GM19395 (cell line): Measurements from ENCODE around the gene OCIAD2.
"Not testable (repeated sequence)": the region's sequence is repeated elsewhere in the genome, so short reads cannot be mapped to it uniquely, and the experiment has no call there.

Experiments
- ATAC-seq: cut with Tn5 transposase; IDR thresholded peaks from one replicate; pipeline ENCODE4 v1.9.1; 2021; ENCODE audit warnings: mild to moderate bottlenecking, moderate library complexity; ENCODE audit not compliant: unreplicated experiment

OCIAD2 gene

GRCh38 chr4:48906206-48907173 lies at the start of gene OCIAD2:
OCIAD2 (minus strand) TSS chr4:48906774; CDS start chr4:48904549, 2,225 bp downstream.
- peak; percentile 96 for ATAC-seq

GRCh38 chr4:48954314-48954713 lies 47.7 kb upstream of the OCIAD2 start:
- no peak for ATAC-seq

DNA sequence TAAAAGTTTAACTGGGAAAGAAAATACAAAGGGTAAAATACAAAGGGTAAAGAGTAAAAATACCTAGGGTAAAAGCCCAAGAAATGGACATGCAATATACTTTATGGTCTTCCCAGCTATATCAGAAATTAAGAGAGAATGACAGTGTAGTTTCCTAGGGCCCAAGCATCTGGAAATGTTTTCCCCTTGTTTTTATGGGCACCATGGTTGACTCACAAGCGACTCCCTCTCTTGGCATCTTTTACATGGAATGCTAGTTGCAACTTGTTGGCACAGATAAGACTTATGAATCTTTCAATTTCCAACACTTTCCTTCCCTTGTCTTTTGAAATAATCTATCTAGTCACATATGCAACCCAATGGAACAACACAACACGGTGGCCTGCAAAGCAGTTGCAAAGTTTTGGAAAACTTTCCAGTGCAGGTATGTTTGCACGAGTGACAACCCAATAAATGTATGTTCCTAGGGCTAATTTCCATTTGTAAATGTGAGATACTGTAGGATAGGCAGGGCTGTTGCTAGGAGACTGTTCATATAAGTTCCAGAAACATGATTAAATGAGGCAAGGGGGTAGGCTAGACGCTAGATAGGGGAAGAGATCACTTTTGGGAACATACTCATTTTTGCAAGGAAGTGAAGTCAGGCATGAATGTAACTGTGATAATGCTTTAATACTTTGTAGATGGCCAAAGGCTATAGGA lies 43.1 kb upstream of the OCIAD2 start:
- no peak for ATAC-seq

DNA sequence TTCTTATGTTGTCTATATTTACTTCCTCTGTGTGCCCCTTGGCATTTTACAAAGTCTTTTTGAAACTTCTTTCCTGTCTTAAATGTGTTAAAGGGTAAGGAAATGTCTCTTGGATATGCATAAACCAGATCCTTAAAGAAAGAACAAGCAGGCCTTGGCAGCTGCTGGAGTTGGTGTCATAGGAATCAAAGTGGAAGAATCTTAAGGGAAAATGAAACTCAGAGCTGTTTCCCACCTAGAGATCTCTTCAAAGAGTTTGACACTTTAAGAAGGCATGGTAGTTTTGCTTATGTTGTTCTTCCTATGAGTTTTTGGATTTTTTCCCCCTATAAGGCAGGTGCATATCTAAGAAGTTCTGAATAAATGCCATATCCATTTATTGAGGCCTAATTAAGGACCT lies 42.5 kb upstream of the OCIAD2 start:
- ATAC-seq = no peak

GRCh38 chr4:48947731-48948130 lies 41.2 kb upstream of the OCIAD2 start:
- ATAC-seq = no peak

- ATAC-seq = no peak
These were observed 39.4 kb upstream of the OCIAD2 start for GRCh38 chr4:48945981-48946380.

DNA sequence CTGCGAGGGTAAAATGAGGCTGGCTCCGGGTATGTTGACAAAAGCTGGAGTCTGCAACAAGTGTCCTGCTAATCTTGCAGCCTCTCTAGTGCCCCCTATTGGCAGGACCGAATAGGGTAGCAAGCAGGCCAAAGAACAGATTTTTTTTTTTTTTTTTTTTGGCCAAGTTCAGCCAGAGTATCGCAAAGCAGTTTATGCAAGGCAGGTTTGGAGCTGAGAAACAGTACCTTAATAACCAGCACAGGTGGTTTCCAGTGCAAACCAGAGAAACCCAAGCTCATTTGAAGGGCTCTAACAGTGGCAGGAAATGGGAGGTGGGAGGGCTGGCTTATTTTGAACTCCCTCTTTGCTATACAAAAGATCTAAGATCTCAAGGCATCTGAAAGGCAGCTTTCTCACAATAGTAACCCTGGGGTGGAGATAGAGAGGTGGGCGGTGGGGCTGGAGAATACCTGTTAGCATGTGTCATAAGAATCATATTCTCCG lies 38.2 kb upstream of the OCIAD2 start:
- ATAC-seq = no peak

DNA sequence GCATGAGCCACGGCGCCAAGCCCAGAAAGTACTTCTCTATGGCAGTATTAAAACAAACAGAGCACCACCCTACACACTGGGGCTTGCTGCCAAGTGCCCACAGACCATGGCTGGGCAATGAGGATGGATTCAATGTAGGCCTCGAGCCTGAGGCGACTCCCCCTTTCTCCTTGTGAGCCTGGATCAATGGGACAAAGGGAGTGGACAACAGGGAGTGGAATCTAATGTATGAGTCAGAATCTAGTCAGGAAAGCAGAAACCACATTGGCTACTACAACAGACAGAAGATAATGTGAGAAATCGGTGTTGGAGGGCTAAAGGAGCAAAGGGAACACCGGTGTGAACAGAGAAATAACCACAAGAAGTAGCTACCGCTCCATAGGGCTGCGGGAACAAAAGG lies 37.7 kb upstream of the OCIAD2 start:
- no peak for ATAC-seq

GRCh38 chr4:48943387-48943786 lies 36.8 kb upstream of the OCIAD2 start:
- ATAC-seq = no peak

DNA sequence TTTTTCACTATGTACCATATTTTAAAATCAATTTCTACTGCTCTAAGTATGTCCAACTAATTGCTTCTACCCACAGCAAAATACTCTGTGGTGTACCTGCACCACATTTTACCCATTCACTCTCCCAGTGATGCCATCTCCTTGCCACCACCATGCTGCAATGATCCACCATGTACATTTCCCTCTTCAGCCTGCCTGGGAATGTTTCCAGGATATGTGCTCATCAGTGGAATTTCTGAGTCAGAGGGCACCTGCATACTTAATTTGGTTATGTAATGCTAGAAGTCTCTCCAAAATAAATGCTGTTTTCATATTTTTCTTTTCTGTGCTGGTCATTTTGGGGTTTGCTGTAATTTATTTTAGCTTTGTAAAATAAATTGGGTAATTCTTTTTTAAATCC lies 33.2 kb upstream of the OCIAD2 start:
- no peak for ATAC-seq

DNA sequence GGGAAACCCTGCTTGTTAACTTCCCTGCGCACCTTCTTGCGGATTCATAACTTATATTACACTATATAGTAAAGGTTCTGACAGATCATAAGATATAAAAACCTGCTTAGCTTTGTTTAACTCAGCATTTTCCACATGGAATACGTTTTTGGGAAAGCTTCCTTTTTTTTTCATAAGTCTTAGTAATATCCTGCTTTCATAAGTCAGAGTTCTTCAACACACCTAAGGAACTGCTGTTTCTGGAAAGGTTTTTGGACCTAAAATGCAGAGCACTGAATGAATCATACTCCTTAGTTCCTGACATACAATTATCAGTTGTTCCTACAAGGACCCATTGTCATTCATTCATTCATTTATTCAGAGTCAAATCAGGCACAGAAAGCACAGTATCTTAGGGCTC lies 32.3 kb upstream of the OCIAD2 start:
- ATAC-seq = no peak

GRCh38 chr4:48937033-48937432 lies 30.5 kb upstream of the OCIAD2 start:
- ATAC-seq = no peak

DNA sequence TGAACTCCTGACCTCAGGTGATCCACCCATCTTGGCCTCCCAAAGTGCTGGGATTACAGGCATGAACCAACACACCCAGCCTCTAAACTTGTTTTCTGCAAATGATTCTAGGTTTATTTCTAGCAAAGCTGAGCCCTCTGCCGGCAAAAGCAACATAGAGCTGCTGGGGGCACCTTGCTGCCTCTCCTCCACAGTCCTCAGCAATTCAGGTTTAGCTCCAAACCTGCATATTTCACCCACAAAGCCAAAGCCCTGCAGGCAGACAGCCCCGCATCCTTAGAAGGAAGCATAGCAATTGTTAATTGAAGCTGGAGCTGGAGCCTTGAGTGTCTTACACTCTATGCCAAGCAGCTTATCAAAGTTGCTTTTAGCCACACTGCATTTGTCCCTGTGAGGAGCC lies 24.9 kb upstream of the OCIAD2 start:
- ATAC-seq = no peak

DNA sequence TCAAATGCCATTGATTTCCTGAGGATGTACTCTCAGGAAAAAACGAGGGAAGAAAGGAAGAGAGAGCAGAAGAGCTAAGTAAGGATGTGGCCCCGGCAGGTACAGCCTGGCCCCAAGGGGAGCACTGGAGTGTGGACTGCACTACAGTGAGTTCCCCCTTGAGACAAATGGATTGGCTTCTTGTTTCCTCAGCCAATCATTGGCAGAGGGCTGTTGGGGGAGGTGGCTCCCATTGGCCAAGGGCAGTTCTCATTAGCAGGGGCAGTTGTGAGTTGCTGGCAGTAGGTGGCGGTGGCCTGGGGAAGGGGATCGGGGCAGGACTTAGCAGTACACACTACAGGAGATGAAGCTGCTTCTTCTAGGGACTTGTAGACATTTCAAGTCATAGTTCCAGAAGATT lies 24.1 kb upstream of the OCIAD2 start:
- ATAC-seq = no peak

DNA sequence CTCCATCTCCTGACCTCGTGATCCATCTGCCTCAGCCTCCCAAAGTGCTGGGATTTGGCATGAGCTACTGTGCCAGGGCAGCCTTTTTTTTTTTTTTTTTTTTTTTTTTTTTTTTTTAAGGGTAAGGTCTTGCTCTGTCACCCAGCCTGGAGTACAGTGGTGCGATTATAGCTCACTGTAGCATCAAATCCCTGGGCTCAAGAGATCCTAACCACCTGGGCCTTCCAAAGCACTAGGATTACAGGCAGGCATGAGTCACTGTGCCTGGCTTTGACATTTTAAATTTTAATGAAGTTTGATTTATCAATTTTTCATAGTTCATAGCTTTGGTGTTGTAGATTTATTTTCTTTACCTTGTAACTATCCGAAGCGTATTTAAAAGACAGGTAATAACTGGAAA lies 17.8 kb upstream of the OCIAD2 start:
- no peak for ATAC-seq

- not testable (repeated sequence) for ATAC-seq
These were observed 16.5 kb upstream of the OCIAD2 start for GRCh38 chr4:48923065-48923464.

- no peak for ATAC-seq
These were observed 7.7 kb upstream of the OCIAD2 start for GRCh38 chr4:48914311-48914710.

DNA sequence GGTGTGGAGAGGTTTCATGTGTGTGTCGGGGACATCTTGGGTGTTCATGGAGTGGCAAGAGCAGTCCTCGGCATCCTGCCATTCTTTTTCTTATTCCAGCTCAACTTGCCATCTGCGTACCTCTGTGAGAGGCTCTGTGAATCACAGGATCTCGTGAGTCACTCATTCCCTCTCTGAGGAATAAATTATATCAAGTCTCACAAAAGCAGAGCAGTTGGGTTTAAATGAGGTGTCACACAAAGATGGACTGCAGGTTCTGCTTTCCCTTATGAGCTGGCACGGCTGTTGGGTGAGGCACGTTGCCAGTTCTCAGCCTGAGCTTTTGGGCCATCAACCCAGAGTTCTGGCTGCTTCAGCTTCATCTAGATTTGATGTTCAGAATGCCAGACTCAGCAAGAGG lies 6.8 kb upstream of the OCIAD2 start:
- no peak for ATAC-seq

- ATAC-seq = no peak
These were observed 5.8 kb upstream of the OCIAD2 start for GRCh38 chr4:48912349-48912748.

- no peak for ATAC-seq
These were observed 3.9 kb upstream of the OCIAD2 start for GRCh38 chr4:48910511-48910910.

DNA sequence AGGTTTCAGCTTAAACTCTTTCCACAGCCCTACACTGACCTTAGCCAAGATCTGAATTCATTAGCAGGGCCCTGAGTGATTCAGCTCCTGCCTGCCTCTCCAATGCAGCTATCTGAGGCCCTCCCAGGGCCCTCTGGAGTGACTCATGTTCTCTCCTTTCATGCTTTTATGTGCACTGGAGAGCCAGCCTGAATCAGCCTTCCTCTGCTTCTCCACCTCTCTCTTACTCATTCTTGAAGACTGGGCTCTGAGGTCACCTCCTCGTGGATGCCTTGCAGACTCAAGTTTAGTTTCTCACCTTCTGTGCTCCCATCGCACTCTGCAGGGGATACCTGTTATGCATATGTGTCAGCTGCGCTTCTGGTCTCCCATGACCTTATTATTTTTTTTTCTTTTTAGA lies 3.1 kb upstream of the OCIAD2 start:
- no peak for ATAC-seq

DNA sequence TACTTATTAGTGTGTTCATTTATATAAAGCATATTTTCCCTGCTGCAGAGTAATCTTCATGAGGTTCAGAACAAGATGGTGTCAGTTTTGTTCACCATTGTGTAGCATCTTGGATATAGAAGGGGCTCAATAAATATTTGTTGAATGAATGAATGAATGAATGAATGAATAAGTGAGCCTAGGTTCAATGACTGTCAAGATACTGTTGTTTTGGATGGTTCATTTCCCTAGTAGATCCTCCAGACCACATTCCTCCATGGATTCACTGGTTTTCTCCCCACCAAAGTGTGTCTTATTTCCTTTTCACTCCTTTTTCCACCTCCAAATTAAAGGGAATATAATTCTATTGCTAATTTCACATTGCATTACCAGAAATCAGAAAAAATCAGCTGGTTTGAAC lies 2.1 kb upstream of the OCIAD2 start:
- no peak for ATAC-seq
